ENCODE results near the gene EBF4. TPM values are rescaled to one million over a fixed set of nuclear protein-coding genes. Genes with fewer than 3 reads are reported as not detected.

The EBF4 gene
- total and polyA plus RNA-seq, 2 of the 8 experiments (the other 6 are each of a cell fraction or from before 2014, with no cell fraction given) = 1.2 to 2.9 TPM

DNA sequence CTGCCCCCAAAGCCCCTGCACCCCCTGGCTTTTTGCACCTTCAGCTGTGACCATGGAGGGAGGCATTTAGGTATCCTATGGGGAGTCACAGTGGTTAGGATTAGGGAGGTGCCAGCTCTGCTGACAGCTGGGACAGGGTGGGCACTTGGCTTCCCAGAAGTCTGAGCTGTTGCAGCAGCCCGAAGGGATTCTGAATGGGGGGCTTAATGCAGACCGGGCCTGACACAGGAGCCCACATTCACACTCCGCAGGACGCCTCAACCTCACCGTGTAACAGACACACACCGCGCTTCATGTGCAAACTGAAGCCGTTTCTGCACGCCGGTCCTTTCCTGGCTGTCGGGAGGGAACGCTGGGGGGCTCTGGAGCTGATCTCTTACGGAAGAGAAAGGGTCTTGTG is 1.9 kb downstream of the EBF4 start (continued):
- TF ChIP-seq, protein P1, sequence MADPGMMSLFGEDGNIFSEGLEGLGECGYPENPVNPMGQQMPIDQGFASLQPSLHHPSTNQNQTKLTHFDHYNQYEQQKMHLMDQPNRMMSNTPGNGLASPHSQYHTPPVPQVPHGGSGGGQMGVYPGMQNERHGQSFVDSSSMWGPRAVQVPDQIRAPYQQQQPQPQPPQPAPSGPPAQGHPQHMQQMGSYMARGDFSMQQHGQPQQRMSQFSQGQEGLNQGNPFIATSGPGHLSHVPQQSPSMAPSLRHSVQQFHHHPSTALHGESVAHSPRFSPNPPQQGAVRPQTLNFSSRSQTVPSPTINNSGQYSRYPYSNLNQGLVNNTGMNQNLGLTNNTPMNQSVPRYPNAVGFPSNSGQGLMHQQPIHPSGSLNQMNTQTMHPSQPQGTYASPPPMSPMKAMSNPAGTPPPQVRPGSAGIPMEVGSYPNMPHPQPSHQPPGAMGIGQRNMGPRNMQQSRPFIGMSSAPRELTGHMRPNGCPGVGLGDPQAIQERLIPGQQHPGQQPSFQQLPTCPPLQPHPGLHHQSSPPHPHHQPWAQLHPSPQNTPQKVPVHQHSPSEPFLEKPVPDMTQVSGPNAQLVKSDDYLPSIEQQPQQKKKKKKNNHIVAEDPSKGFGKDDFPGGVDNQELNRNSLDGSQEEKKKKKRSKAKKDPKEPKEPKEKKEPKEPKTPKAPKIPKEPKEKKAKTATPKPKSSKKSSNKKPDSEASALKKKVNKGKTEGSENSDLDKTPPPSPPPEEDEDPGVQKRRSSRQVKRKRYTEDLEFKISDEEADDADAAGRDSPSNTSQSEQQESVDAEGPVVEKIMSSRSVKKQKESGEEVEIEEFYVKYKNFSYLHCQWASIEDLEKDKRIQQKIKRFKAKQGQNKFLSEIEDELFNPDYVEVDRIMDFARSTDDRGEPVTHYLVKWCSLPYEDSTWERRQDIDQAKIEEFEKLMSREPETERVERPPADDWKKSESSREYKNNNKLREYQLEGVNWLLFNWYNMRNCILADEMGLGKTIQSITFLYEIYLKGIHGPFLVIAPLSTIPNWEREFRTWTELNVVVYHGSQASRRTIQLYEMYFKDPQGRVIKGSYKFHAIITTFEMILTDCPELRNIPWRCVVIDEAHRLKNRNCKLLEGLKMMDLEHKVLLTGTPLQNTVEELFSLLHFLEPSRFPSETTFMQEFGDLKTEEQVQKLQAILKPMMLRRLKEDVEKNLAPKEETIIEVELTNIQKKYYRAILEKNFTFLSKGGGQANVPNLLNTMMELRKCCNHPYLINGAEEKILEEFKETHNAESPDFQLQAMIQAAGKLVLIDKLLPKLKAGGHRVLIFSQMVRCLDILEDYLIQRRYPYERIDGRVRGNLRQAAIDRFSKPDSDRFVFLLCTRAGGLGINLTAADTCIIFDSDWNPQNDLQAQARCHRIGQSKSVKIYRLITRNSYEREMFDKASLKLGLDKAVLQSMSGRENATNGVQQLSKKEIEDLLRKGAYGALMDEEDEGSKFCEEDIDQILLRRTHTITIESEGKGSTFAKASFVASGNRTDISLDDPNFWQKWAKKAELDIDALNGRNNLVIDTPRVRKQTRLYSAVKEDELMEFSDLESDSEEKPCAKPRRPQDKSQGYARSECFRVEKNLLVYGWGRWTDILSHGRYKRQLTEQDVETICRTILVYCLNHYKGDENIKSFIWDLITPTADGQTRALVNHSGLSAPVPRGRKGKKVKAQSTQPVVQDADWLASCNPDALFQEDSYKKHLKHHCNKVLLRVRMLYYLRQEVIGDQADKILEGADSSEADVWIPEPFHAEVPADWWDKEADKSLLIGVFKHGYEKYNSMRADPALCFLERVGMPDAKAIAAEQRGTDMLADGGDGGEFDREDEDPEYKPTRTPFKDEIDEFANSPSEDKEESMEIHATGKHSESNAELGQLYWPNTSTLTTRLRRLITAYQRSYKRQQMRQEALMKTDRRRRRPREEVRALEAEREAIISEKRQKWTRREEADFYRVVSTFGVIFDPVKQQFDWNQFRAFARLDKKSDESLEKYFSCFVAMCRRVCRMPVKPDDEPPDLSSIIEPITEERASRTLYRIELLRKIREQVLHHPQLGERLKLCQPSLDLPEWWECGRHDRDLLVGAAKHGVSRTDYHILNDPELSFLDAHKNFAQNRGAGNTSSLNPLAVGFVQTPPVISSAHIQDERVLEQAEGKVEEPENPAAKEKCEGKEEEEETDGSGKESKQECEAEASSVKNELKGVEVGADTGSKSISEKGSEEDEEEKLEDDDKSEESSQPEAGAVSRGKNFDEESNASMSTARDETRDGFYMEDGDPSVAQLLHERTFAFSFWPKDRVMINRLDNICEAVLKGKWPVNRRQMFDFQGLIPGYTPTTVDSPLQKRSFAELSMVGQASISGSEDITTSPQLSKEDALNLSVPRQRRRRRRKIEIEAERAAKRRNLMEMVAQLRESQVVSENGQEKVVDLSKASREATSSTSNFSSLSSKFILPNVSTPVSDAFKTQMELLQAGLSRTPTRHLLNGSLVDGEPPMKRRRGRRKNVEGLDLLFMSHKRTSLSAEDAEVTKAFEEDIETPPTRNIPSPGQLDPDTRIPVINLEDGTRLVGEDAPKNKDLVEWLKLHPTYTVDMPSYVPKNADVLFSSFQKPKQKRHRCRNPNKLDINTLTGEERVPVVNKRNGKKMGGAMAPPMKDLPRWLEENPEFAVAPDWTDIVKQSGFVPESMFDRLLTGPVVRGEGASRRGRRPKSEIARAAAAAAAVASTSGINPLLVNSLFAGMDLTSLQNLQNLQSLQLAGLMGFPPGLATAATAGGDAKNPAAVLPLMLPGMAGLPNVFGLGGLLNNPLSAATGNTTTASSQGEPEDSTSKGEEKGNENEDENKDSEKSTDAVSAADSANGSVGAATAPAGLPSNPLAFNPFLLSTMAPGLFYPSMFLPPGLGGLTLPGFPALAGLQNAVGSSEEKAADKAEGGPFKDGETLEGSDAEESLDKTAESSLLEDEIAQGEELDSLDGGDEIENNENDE (IDR thresholded peaks at IDR 0.05; ENCODE audit: insufficient replicate concordance, low read length) = no peak
- TF ChIP-seq RNF2 (IDR thresholded peaks at IDR 0.05; ENCODE audit: borderline replicate concordance, low read depth, low read length, missing control alignments, poor library complexity, severe bottlenecking) = peak; percentile 57
- TF ChIP-seq SIN3A (conservative IDR thresholded peaks at IDR 0.05 in 1 of 2, IDR thresholded peaks at IDR 0.05 in 1 of 2; ENCODE audit: low read depth in 1 of 2, low read length in 2 of 2) = no peak
- TF ChIP-seq NRF1 (IDR thresholded peaks at IDR 0.05; ENCODE audit: low read depth, low read length) = no peak
- no peak for TF ChIP-seq SIRT6 (IDR thresholded peaks at IDR 0.05; ENCODE audit: low read length)
- no peak for TF ChIP-seq RFX5 (IDR thresholded peaks at IDR 0.05; ENCODE audit: borderline replicate concordance, low read depth, low read length)
- TF ChIP-seq POU5F1 (IDR thresholded peaks at IDR 0.05; ENCODE audit: low read depth, low read length) = no peak
- no peak for TF ChIP-seq BCL11A (IDR thresholded peaks at IDR 0.05; ENCODE audit: low read depth in 2 of 2, low read length in 2 of 2)

Data from H1 (cell line).